Astrocyte (in vitro differentiated cells and primary cell): Measurements from ENCODE around the gene PITPNM3. TPM values are rescaled to one million over a fixed set of nuclear protein-coding genes. Genes with fewer than 3 reads are reported as not detected.

ENCODE experiments used
- DNase-seq: peaks from one replicate; pipeline ENCODE4 v3.0.0-alpha.2; 2010; ENCODE audit warnings: low read depth
- FAIRE-seq: peaks from 2 replicates; lab custom pipeline; 2011; peaks lifted over from hg19 to GRCh38; lab: Jason Lieb, UNC
- H2AFZ ChIP-seq: 2 replicates; pipeline ENCODE4 v1.6.0; 2012; ENCODE audit warnings: low read depth, low read length, inconsistent platforms
- H3K27ac ChIP-seq: 2 replicates; pipeline ENCODE4 v1.5.1; 2011; ENCODE audit warnings: low read depth, low read length, inconsistent platforms
- H3K27me3 ChIP-seq: 2 replicates; pipeline ENCODE4 v1.6.0; 2011; ENCODE audit warnings: low read length, inconsistent platforms; ENCODE audit not compliant: insufficient read depth
- H3K36me3 ChIP-seq: 2 replicates; pipeline ENCODE4 v1.5.1; 2011; ENCODE audit warnings: low read length, inconsistent platforms; ENCODE audit not compliant: insufficient read depth
- H3K4me1 ChIP-seq: 2 replicates; pipeline ENCODE4 v1.5.1; 2011; ENCODE audit warnings: low read length, inconsistent platforms; ENCODE audit not compliant: insufficient read depth
- H3K4me2 ChIP-seq: 2 replicates; pipeline ENCODE4 v1.6.0; 2012; ENCODE audit warnings: low read length, inconsistent platforms
- H3K4me3 ChIP-seq: 2 replicates; pipeline ENCODE4 v1.5.1; 2011; ENCODE audit warnings: low read depth, mild to moderate bottlenecking, low read length, inconsistent platforms; ENCODE audit not compliant: insufficient read depth
- H3K79me2 ChIP-seq: 2 replicates; pipeline ENCODE4 v1.6.0; 2012; ENCODE audit warnings: mild to moderate bottlenecking, low read length, inconsistent platforms; ENCODE audit not compliant: insufficient read depth
- H3K9ac ChIP-seq: 2 replicates; pipeline ENCODE4 v1.6.0; 2012; ENCODE audit warnings: mild to moderate bottlenecking, low read length, inconsistent platforms
- H3K9me3 ChIP-seq: 2 replicates; pipeline ENCODE4 v1.5.1; 2012; ENCODE audit warnings: low read depth, mild to moderate bottlenecking, low read length, inconsistent platforms; ENCODE audit not compliant: insufficient read depth
- H4K20me1 ChIP-seq: 2 replicates; pipeline ENCODE4 v1.6.0; 2012; ENCODE audit warnings: low read length, inconsistent platforms; ENCODE audit not compliant: insufficient read depth
- H3K27ac Mint-ChIP-seq: one replicate; pipeline ENCODE4 v1.8.0; 2021; ENCODE audit warnings: mild to moderate bottlenecking, mixed read lengths; ENCODE audit not compliant: unreplicated experiment
- H3K27me3 Mint-ChIP-seq: one replicate; pipeline ENCODE4 v1.8.0; 2021; ENCODE audit warnings: low read depth, mixed read lengths; ENCODE audit not compliant: unreplicated experiment
- H3K36me3 Mint-ChIP-seq: one replicate; pipeline ENCODE4 v1.8.0; 2021; ENCODE audit warnings: low read depth, mixed read lengths; ENCODE audit not compliant: unreplicated experiment
- H3K4me1 Mint-ChIP-seq: one replicate; pipeline ENCODE4 v1.8.0; 2021; ENCODE audit warnings: low read depth, mixed read lengths; ENCODE audit not compliant: unreplicated experiment
- H3K4me3 Mint-ChIP-seq: one replicate; pipeline ENCODE4 v1.8.0; 2021; ENCODE audit warnings: mild to moderate bottlenecking, moderate library complexity, mixed read lengths; ENCODE audit not compliant: unreplicated experiment
- H3K9me3 Mint-ChIP-seq: one replicate; pipeline ENCODE4 v1.8.0; 2021; ENCODE audit warnings: mild to moderate bottlenecking, mixed read lengths; ENCODE audit not compliant: unreplicated experiment
- EZH2 ChIP-seq: IDR thresholded peaks from 2 replicates; pipeline ENCODE4 v1.6.1; 2012; ENCODE audit warnings: mild to moderate bottlenecking, low read length, inconsistent platforms; ENCODE audit not compliant: insufficient read depth
- total RNA-seq: library from RNA; stranded (reverse); gene quantifications from 2 replicates; pipeline ENCODE4 v1.2.1, GENCODE V29; 2021
- TF ChIP-seq, protein P1 (sequence below): IDR thresholded peaks from 2 replicates; pipeline ENCODE4 v1.5.1; 2011; ENCODE audit warnings: low read depth, mild to moderate bottlenecking, inconsistent platforms, low read length, moderate library complexity; ENCODE audit not compliant: insufficient read depth

Gene PITPNM3
- total RNA-seq, 1 donor from 2014 or later: 1.3 TPM

DNA sequence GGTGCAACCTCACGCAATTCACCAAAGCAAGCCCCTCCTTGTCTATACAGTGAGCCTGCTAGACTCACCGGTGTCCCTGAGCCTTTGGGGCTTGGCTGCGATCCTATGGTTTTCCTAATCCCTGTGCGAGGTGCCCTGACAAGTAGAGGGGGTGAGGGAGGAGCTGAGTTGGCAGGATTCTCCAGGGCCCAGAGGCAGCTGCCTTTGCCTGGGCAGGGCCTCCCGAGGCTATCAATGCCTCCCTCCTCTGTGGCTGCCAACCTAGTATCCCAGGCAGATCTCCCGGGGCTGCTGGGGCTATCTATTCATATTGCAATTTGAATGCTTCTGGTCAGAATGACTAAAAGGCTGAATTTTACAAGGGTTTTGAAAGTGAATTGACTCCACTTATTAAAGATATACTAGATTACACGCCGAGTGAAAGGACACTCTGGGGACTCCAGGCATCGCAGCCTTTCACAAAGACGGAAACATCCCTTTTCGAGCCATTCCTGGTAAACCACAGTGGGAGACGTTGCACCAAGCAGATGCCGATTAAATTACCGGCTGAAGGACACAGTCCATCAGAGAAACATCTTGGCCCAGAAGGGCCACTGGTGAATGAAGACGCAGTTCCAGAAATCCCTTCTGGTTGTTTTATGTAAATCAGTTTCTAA is 11.3 kb upstream of the PITPNM3 start:
- Histone ChIP-seq H3K27ac (no peak overlapping the region), H3K4me1 (no peaks in the 10 kb centered on the region), H3K4me3 (no peak overlapping the region), H3K9me3 (no peaks in the 10 kb centered on the region), H2AFZ (no peak overlapping the region), H3K79me2 (no peaks in the 10 kb centered on the region), H4K20me1 (no peaks in the 10 kb centered on the region), H3K9ac (no peak overlapping the region), H3K4me2 (no peak overlapping the region), H3K27me3 (no peaks in the 10 kb centered on the region), H3K36me3 (no peaks in the 10 kb centered on the region)
- H3K27me3 Mint-ChIP-seq: peaks cover 19% of the 10 kb centered on the region
- no peak overlapping the region for H3K4me3 Mint-ChIP-seq
- peaks cover 5% of the 10 kb centered on the region for H3K4me1 Mint-ChIP-seq
- H3K9me3 Mint-ChIP-seq: no peaks in the 10 kb centered on the region
- DNase-seq (no peak), FAIRE-seq (no peak)
- H3K36me3 Mint-ChIP-seq: no peaks in the 10 kb centered on the region
- no peak overlapping the region for H3K27ac Mint-ChIP-seq
- TF ChIP-seq, protein P1, sequence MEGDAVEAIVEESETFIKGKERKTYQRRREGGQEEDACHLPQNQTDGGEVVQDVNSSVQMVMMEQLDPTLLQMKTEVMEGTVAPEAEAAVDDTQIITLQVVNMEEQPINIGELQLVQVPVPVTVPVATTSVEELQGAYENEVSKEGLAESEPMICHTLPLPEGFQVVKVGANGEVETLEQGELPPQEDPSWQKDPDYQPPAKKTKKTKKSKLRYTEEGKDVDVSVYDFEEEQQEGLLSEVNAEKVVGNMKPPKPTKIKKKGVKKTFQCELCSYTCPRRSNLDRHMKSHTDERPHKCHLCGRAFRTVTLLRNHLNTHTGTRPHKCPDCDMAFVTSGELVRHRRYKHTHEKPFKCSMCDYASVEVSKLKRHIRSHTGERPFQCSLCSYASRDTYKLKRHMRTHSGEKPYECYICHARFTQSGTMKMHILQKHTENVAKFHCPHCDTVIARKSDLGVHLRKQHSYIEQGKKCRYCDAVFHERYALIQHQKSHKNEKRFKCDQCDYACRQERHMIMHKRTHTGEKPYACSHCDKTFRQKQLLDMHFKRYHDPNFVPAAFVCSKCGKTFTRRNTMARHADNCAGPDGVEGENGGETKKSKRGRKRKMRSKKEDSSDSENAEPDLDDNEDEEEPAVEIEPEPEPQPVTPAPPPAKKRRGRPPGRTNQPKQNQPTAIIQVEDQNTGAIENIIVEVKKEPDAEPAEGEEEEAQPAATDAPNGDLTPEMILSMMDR: no peak
- no peak for TF ChIP-seq EZH2

DNA sequence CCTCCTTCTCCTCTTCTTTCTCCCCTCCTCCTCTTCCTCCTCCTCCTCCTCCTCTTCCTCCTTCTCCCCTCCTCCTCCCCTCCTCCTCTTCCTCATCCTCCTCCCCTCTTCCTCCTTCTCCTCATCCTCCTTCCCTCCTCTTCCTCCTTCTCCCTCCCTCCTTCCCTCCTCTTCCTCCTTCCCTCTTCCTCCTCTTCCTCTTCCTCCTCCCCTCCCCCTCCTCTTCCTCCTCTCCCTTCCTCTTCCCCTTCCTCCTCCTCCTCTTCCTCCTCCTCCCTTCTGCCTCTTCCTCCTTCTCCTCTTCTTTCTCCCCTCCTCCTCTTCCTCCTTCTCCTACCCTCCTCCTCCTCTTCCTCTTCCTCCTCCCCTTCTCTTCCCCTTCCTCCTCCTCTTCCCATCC is 5.1 kb upstream of the PITPNM3 start:
- no peak overlapping the region for H3K27ac ChIP-seq
- FAIRE-seq (no peak), DNase-seq (no peak)
- Mint-ChIP-seq H3K9me3 (no peaks in the 10 kb centered on the region), H3K27me3 (peaks cover 39% of the 10 kb centered on the region), H3K4me3 (no peak overlapping the region), H3K36me3 (peaks cover 4% of the 10 kb centered on the region), H3K4me1 (no peaks in the 10 kb centered on the region), H3K27ac (no peak overlapping the region)
- H4K20me1 ChIP-seq: peaks cover 6% of the 10 kb centered on the region
- peaks cover 9% of the 10 kb centered on the region for H3K27me3 ChIP-seq
- no peak overlapping the region for H3K4me2 ChIP-seq
- no peak overlapping the region for H3K9ac ChIP-seq
- no peak overlapping the region for H2AFZ ChIP-seq
- TF ChIP-seq, protein P1: no peak
- no peak for TF ChIP-seq EZH2
- H3K4me3 ChIP-seq: no peak overlapping the region
- no peaks in the 10 kb centered on the region for H3K4me1 ChIP-seq
- no peaks in the 10 kb centered on the region for H3K79me2 ChIP-seq
- no peaks in the 10 kb centered on the region for H3K36me3 ChIP-seq
- no peaks in the 10 kb centered on the region for H3K9me3 ChIP-seq

DNA sequence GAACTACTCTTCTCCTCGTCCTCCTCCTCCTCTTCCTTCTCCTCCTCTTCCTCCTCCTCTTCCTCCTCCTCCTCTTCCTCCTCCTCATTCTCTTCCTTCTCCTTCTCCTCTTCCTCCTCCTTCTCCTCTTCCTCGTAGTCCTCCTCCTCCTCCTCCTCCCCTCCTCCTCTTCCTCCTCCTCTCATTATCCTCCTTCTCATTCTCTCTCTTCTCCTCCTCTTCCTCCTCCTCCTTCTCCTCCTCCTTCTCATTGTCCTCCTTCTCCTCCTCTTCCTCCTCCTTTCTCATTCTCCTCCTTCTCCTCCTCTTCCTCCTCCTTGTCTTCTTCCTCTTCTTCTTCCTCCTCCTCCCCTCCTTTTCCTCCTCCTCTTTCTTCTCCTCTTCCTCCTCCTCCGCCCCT is 4.1 kb upstream of the PITPNM3 start:
- Mint-ChIP-seq H3K36me3 (peaks cover 4% of the 10 kb centered on the region), H3K27ac (no peak overlapping the region), H3K27me3 (peaks cover 38% of the 10 kb centered on the region), H3K4me3 (no peak overlapping the region), H3K4me1 (no peaks in the 10 kb centered on the region), H3K9me3 (no peaks in the 10 kb centered on the region)
- Histone ChIP-seq H3K27me3 (peaks cover 9% of the 10 kb centered on the region), H3K9me3 (no peaks in the 10 kb centered on the region), H3K36me3 (no peaks in the 10 kb centered on the region), H3K27ac (no peak overlapping the region), H3K4me2 (no peak overlapping the region), H3K9ac (no peak overlapping the region), H3K4me1 (peaks cover 4% of the 10 kb centered on the region), H3K79me2 (no peaks in the 10 kb centered on the region), H3K4me3 (no peak overlapping the region), H4K20me1 (peaks cover 6% of the 10 kb centered on the region), H2AFZ (no peak overlapping the region)
- TF ChIP-seq, protein P1: no peak
- DNase-seq (no peak), FAIRE-seq (no peak)
